Measurements from ENCODE around the gene SLC24A3. TPM values are rescaled to one million over a fixed set of nuclear protein-coding genes. Genes with fewer than 3 reads are reported as not detected.

SLC24A3 gene
- polyA plus RNA-seq, 1 donor (not counting 4 experiments of a cell fraction or from before 2014, with no cell fraction given) = 0.17 TPM

GRCh38 chr20:19289451-19289850 is 77.0 kb downstream of the SLC24A3 start:
- Histone ChIP-seq H2AFZ (ENCODE audit: control insufficient read depth, low read length) (no peak overlapping the region), H3K36me3 (ENCODE audit: control insufficient read depth in 2 of 2, extremely low read depth in 1 of 2, insufficient read depth in 2 of 2, low read length in 2 of 2) (no peaks in the 10 kb centered on the region), H3K79me2 (ENCODE audit: control insufficient read depth, insufficient read depth, low read length) (no peaks in the 10 kb centered on the region), H3K27me3 (ENCODE audit: control insufficient read depth, extremely low read depth, insufficient read depth, low read length) (no peaks in the 10 kb centered on the region), H3K4me1 (ENCODE audit: control insufficient read depth, extremely low read depth, insufficient read depth, low read length) (no peaks in the 10 kb centered on the region), H3K9me3 (ENCODE audit: control insufficient read depth, low read depth, low read length) (no peaks in the 10 kb centered on the region), H3K27ac (ENCODE audit: control insufficient read depth, insufficient read depth, low read length) (no peak overlapping the region), H3K4me3 (ENCODE audit: control insufficient read depth in 2 of 3, extremely low read depth in 1 of 3, insufficient read depth in 2 of 3, low read depth in 1 of 3, low read length in 3 of 3) (no peak overlapping the region), H3K9ac (ENCODE audit: control insufficient read depth, extremely low read depth, insufficient read depth, low read length) (no peak overlapping the region), H3K9me1 (ENCODE audit: control insufficient read depth, extremely low read depth, insufficient read depth, low read length) (no peaks in the 10 kb centered on the region), H3K4me2 (ENCODE audit: control insufficient read depth, extremely low read depth, insufficient read depth, low read depth, low read length) (no peak overlapping the region), H4K20me1 (ENCODE audit: control insufficient read depth, extremely low read depth, insufficient read depth, low read length) (no peaks in the 10 kb centered on the region)
- dilution Hi-C loops (cut with MboI; ENCODE audit: extremely low pct_ligation_motif_present, low sequenced_read_pairs) = no loop called here
- DNase-seq (ENCODE audit: low read depth, low spot score) (no peak), FAIRE-seq (no peak)
- TF ChIP-seq EZH2 (IDR thresholded peaks at IDR 0.05; ENCODE audit: low read length) (no peak), CTCF (optimal IDR thresholded peaks at IDR 0.05 in 1 of 3, IDR thresholded peaks at IDR 0.05 in 1 of 3, conservative IDR thresholded peaks at IDR 0.05 in 1 of 3; ENCODE audit: extremely low read depth in 1 of 3, insufficient read depth in 2 of 3, low read length in 3 of 3) (no peak)

GRCh38 chr20:19291024-19291817 is 78.8 kb downstream of the SLC24A3 start:
- no peaks in the 10 kb centered on the region for H3K4me1 ChIP-seq (ENCODE audit: control insufficient read depth, extremely low read depth, insufficient read depth, low read length)

More at GRCh38 chr20:19291024-19291817, 78.8 kb downstream of the SLC24A3 start:
- TF ChIP-seq EZH2 (IDR thresholded peaks at IDR 0.05; ENCODE audit: low read length) (no peak), CTCF (optimal IDR thresholded peaks at IDR 0.05 in 1 of 3, IDR thresholded peaks at IDR 0.05 in 1 of 3, conservative IDR thresholded peaks at IDR 0.05 in 1 of 3; ENCODE audit: extremely low read depth in 1 of 3, insufficient read depth in 2 of 3, low read length in 3 of 3) (no peak)
- dilution Hi-C loops (cut with MboI; ENCODE audit: extremely low pct_ligation_motif_present, low sequenced_read_pairs) = no loop called here
- no peak overlapping the region for H2AFZ ChIP-seq (ENCODE audit: control insufficient read depth, low read length)
- no peaks in the 10 kb centered on the region for H3K79me2 ChIP-seq (ENCODE audit: control insufficient read depth, insufficient read depth, low read length)
- no peak overlapping the region for H3K9ac ChIP-seq (ENCODE audit: control insufficient read depth, extremely low read depth, insufficient read depth, low read length)
- H3K27ac ChIP-seq (ENCODE audit: control insufficient read depth, insufficient read depth, low read length) = no peak overlapping the region
- H3K27me3 ChIP-seq (ENCODE audit: control insufficient read depth, extremely low read depth, insufficient read depth, low read length) = no peaks in the 10 kb centered on the region
- FAIRE-seq (no peak), DNase-seq (ENCODE audit: low read depth, low spot score) (no peak)
- no peaks in the 10 kb centered on the region for H3K36me3 ChIP-seq (ENCODE audit: control insufficient read depth in 2 of 2, extremely low read depth in 1 of 2, insufficient read depth in 2 of 2, low read length in 2 of 2)
- H3K4me3 ChIP-seq (ENCODE audit: control insufficient read depth in 2 of 3, extremely low read depth in 1 of 3, insufficient read depth in 2 of 3, low read depth in 1 of 3, low read length in 3 of 3) = no peak overlapping the region
- H3K4me2 ChIP-seq (ENCODE audit: control insufficient read depth, extremely low read depth, insufficient read depth, low read depth, low read length) = no peak overlapping the region
- H4K20me1 ChIP-seq (ENCODE audit: control insufficient read depth, extremely low read depth, insufficient read depth, low read length) = no peaks in the 10 kb centered on the region
- H3K9me3 ChIP-seq (ENCODE audit: control insufficient read depth, low read depth, low read length) = no peaks in the 10 kb centered on the region
- no peaks in the 10 kb centered on the region for H3K9me1 ChIP-seq (ENCODE audit: control insufficient read depth, extremely low read depth, insufficient read depth, low read length)
